ENCODE measurements around the gene CARNS1.
A peak's percentile ranks its signal among the peaks of the same experiment; 100 is the strongest.

Gene CARNS1

DNA sequence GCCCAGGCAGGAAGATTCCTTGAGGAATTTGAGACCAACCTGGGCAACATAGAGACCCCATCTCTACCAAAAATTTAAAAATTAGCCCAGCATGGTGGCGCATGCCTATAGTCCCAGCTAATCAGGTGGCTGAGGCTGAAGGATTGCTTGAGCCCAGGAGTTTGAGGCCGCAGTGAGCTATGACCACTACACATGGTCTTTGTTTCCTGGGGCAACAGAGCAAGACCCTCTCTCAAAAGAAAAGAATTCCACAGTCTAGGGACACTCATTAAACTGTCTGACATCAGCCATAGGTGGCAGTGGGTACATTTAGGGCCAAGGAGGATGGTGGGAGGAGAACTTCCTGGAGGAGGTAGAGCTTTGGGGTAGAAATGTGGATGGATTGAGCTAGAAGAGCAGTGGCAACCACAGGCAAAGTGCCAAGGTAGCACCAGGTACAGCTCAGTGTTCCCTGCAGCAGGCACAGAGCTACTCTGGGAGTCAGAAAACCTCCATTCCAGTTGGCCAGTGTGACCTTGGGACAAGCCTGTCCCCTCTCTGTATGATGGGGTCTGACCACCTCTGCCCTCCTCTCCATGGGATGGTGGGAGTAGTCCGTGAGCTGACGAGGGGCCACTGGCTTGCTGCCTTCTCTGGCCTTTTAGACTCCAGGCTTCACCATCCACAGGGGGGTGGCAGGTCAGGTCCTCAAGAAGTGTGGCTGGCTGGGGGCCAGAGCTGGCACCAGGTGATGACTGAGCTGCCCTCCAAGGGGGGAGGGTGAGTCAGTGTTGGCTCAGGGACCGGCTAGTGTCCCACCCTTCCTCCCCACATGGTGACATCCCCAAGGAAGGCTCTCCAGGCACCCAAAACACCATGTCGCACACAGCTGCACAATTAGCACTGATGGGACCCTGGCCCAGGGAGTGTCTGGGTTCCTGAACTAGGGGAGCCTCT, 38.3 kb upstream of the CARNS1 start:
- no peak for DNase-seq (ENCODE audit: low read depth)
- H3K4me3 ChIP-seq (ENCODE audit: low read length) = no peak overlapping the region
- TF ChIP-seq, protein P1, sequence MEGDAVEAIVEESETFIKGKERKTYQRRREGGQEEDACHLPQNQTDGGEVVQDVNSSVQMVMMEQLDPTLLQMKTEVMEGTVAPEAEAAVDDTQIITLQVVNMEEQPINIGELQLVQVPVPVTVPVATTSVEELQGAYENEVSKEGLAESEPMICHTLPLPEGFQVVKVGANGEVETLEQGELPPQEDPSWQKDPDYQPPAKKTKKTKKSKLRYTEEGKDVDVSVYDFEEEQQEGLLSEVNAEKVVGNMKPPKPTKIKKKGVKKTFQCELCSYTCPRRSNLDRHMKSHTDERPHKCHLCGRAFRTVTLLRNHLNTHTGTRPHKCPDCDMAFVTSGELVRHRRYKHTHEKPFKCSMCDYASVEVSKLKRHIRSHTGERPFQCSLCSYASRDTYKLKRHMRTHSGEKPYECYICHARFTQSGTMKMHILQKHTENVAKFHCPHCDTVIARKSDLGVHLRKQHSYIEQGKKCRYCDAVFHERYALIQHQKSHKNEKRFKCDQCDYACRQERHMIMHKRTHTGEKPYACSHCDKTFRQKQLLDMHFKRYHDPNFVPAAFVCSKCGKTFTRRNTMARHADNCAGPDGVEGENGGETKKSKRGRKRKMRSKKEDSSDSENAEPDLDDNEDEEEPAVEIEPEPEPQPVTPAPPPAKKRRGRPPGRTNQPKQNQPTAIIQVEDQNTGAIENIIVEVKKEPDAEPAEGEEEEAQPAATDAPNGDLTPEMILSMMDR (conservative IDR thresholded peaks at IDR 0.05; ENCODE audit: low read length) = no peak

DNA sequence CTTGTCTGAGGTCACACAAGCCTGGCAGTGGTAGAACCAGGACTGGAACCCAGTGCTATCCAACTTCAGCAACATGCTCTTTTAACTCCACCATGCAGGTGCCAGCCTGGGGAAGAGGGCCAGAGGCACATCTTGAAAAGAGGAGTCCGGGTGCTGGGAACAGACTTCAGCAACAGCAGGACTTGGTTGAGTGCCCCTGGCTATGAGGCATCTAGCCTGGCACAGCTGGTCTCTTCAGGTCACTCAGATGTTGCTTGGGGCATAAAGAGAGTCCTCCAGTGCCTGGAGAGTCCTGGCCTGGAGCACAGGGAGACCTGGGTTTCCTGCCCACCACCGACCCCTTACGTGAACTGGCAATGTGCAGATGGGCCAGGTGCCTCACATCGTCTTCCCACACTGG, 36.9 kb upstream of the CARNS1 start:
- H3K4me3 ChIP-seq (ENCODE audit: low read length) = no peak overlapping the region
- TF ChIP-seq, protein P1 (conservative IDR thresholded peaks at IDR 0.05; ENCODE audit: low read length) = no peak
- DNase-seq (ENCODE audit: low read depth) = no peak

DNA sequence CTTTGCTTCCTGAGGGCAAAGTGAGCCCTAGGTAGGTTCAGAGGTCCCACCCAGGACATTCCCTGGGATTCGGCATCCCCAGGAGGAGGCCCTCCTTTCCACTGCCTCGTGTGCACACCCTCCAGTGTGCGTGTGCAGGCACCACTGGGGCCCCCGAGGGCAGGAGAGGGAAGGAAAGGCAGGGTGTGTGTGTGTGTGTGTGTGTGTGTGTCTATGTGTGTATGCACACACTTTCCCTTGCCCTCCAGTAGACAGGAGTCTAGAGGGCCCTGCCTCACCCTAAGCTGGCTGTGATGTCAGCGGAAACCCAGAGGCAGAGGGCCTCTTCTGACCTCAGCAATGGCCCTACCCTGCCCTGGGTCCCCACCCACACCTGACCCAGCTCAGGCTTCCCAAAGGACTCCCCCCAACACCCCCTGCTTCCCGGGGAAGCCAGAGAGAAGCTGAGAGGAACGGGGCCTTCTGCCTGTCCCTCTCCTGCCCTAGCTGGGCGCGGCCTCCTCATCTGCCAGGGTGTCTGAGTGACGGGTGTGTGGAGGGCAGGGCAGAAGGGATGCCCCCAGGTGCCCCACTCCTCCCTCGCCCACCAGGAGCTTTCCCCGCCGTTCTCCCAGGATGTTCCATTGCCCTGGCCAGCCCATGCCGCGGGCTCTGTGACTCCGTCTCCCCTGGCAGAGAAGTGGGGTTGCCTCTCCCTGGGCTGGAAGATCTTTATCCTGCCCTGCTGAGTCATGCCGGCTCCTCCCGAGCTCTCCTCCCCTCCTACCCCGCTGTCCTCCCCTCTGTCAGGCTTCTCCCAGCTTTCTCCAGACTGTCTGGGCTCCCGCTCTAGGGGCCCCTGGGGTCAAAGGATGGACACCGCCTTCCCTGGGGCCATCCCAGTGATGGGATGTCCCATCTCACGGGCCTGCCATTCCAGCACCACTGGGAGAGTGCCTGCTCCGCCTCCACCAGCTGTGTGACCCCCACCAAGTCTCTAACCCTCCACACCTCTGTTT, 36.1 kb upstream of the CARNS1 start:
- H3K4me3 ChIP-seq (ENCODE audit: low read length) = no peak overlapping the region
- TF ChIP-seq, protein P1 (conservative IDR thresholded peaks at IDR 0.05; ENCODE audit: low read length) = no peak
- DNase-seq (ENCODE audit: low read depth) = peak; percentile 59

DNA sequence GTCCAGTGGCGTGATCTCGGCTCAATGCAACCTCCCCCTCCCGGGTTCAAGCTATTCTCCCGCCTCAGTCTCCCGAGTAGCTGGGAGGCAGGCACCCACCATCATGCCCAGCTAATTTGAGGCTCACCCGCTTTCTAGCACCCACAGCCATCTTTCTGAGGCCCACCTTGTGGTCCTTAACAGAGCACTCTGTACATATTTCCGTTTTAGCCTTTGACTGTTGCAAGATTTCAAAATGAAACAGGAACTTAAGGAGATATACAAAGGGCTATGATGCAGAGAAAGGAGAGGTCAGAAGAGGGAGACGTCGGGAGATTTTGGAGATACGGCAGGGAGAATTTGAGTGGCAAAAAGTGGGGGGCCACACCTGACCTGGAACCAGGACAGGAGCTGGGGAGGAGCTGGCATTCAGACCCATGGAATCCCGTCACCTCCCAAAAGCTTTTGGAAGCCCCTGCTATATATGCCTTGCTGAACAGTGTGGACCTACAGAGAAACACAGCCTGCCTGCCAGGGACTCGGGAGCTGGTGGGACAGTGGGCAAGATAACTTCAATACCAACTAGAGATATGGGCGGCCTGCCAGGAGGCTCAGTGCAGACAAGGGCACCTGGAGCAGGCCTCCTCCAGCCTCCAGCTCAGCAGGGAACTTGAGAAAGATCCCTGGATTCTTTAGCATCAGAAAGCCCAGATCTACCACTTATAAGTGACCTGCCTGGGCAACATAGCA, 34.1 kb upstream of the CARNS1 start:
- no peak for DNase-seq (ENCODE audit: low read depth)
- H3K4me3 ChIP-seq (ENCODE audit: low read length) = no peak overlapping the region
- TF ChIP-seq, protein P1 (conservative IDR thresholded peaks at IDR 0.05; ENCODE audit: low read length) = no peak

DNA sequence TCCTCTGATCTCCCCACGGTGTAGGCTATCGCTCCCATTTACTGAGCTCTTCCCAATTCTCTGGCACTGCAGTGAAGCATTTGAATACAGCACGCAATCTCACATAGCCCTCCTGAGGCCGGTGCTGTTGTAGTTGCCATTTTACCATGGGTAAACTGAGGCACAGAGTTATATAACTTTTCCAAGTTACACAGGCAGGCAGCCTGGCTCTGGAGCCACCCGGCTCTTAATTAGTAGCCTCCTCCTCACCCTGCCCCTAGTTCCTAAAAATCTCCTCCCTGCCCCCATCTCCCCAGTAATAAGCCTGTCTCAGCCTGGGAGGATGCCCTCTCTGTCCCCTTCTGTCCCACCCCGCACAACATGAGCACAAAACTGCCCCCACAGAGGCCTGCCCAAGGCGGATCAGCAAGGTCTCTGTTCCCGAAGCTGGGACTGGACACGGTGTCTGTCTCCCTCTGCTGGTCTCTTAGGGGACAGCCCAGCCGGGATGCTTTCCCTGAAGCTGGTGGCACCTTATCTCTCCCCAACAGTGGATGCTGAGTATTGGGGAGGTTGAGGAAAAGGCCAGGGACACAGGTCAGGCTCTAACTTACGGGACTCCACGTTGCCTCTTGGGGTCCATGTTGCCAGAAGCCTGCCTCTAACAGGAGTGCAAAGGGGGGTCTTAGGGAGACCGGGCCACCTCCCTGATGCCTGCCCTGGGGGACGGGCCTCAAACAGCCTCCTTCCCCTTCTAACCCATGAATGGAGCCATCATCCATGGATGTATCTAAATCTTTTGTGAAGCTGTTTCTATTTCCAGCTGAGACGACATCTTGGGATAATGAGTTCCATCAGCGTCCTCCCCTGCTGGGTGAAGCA, 33.0 kb upstream of the CARNS1 start:
- H3K4me3 ChIP-seq (ENCODE audit: low read length) = no peak overlapping the region
- peak; percentile 70 for DNase-seq (ENCODE audit: low read depth)

More for the DNA sequence above, 33.0 kb upstream of the CARNS1 start:
- TF ChIP-seq, protein P1 (conservative IDR thresholded peaks at IDR 0.05; ENCODE audit: low read length) = peak; percentile 99
